ENCODE measurements around the gene COMMD1.
"Not testable (repeated sequence)": the region's sequence is repeated elsewhere in the genome, so short reads cannot be mapped to it uniquely, and the experiment has no call there.

COMMD1 gene

GRCh38 chr2:61926531-61927477 is 21.3 kb downstream of the COMMD1 start:
- DNase-seq, result no peak

GRCh38 chr2:61928826-61929461 is 23.5 kb downstream of the COMMD1 start:
- no peak for DNase-seq

GRCh38 chr2:61937098-61937497 is 31.6 kb downstream of the COMMD1 start:
- DNase-seq, result no peak

GRCh38 chr2:61937886-61938285 is 32.4 kb downstream of the COMMD1 start:
- DNase-seq, result no peak

- DNase-seq, result no peak
Measured at GRCh38 chr2:61938511-61938910, 33.0 kb downstream of the COMMD1 start.

- DNase-seq, result no peak
Measured at GRCh38 chr2:61943251-61943650, 37.8 kb downstream of the COMMD1 start.

GRCh38 chr2:61946666-61947065 is 41.2 kb downstream of the COMMD1 start:
- no peak for DNase-seq

GRCh38 chr2:61948661-61949457 is 43.4 kb downstream of the COMMD1 start:
- DNase-seq, result no peak

GRCh38 chr2:61949458-61949713 is 43.9 kb downstream of the COMMD1 start:
- DNase-seq, result no peak

GRCh38 chr2:61949714-61950560 is 44.5 kb downstream of the COMMD1 start:
- DNase-seq, result peak; percentile 79

- no peak for DNase-seq
Measured at GRCh38 chr2:61950571-61951315, 45.3 kb downstream of the COMMD1 start.

GRCh38 chr2:61951881-61952280 is 46.4 kb downstream of the COMMD1 start:
- no peak for DNase-seq

- DNase-seq, result no peak
Measured at GRCh38 chr2:61952288-61952687, 46.8 kb downstream of the COMMD1 start.

- DNase-seq, result not testable (repeated sequence)
Measured at GRCh38 chr2:61954856-61955255, 49.4 kb downstream of the COMMD1 start.

GRCh38 chr2:61959381-61960293 is 54.2 kb downstream of the COMMD1 start:
- no peak for DNase-seq

GRCh38 chr2:61961231-61961901 is 55.9 kb downstream of the COMMD1 start:
- DNase-seq, result no peak

- no peak for DNase-seq
Measured at GRCh38 chr2:61962095-61962984, 56.9 kb downstream of the COMMD1 start.

GRCh38 chr2:61966087-61966727 is 60.7 kb downstream of the COMMD1 start:
- DNase-seq, result no peak

- DNase-seq, result no peak
Measured at GRCh38 chr2:61967262-61967661, 61.8 kb downstream of the COMMD1 start.

Measured in DMS79 (cell line).